Large intestine (tissue), 3 donors: Measurements from ENCODE around the gene PLGRKT. TPM values are rescaled to one million over a fixed set of nuclear protein-coding genes. Genes with fewer than 3 reads are reported as not detected.
"Not testable (repeated sequence)": the region's sequence is repeated elsewhere in the genome, so short reads cannot be mapped to it uniquely, and the experiment has no call there.

Experiments used
- DNase-seq, 2 donors: peaks; one replicate each; pipeline versions ENCODE4 v3.0.0 to v3.0.0-alpha.2; 2013
- H3K27ac ChIP-seq: one replicate; pipeline ENCODE4 v1.5.1; 2013; ENCODE audit warnings: low read length
- H3K27me3 ChIP-seq: 2 replicates; pipeline ENCODE4 v1.6.1; 2013; ENCODE audit warnings: low read length; ENCODE audit not compliant: control insufficient read depth, insufficient read depth
- H3K36me3 ChIP-seq: 2 replicates; pipeline ENCODE4 v1.6.1; 2013; ENCODE audit warnings: low read length; ENCODE audit not compliant: control insufficient read depth, insufficient read depth
- H3K4me1 ChIP-seq: one replicate; pipeline ENCODE4 v1.6.1; 2013; ENCODE audit warnings: low read length; ENCODE audit not compliant: control insufficient read depth, insufficient read depth
- H3K4me3 ChIP-seq: one replicate; pipeline ENCODE4 v1.5.1; 2013; ENCODE audit warnings: low read length
- H3K9me3 ChIP-seq: one replicate; pipeline ENCODE4 v1.6.1; 2013; ENCODE audit warnings: mild to moderate bottlenecking, low read depth, low read length, moderate library complexity; ENCODE audit not compliant: control insufficient read depth
- WGBS: methylation state at CpG from one replicate; pipeline ENCODE4 v1.1.5; 2013; ENCODE audit warnings: low lambda C conversion rate; ENCODE audit not compliant: insufficient coverage; 5-methylcytosine and 5-hydroxymethylcytosine counted together
- polyA plus RNA-seq: library from polyadenylated mRNA; unstranded; fragments of 120-200 nt; gene quantifications from one replicate; pipeline ENCODE4 v1.2.1, GENCODE V29; 2013

Gene PLGRKT
- polyA plus RNA-seq, 1 donor, result 30.8 TPM

- H3K36me3 ChIP-seq, result no peaks in the 10 kb centered on the region
- no peaks in the 10 kb centered on the region for H3K9me3 ChIP-seq
- H3K4me1 ChIP-seq, result peaks cover under 1% of the 10 kb centered on the region
- DNase-seq, result no peak
- H3K27ac ChIP-seq, result no peak overlapping the region
- no peak overlapping the region for H3K4me3 ChIP-seq
- H3K27me3 ChIP-seq, result peaks cover 2% of the 10 kb centered on the region
These were observed 8.2 kb upstream of the PLGRKT start for GRCh38 chr9:5445886-5446285.

GRCh38 chr9:5445096-5445495, 7.4 kb upstream of the PLGRKT start:
- H3K36me3 ChIP-seq, H3K27me3 ChIP-seq, H3K27ac ChIP-seq, H3K9me3 ChIP-seq, H3K4me1 ChIP-seq, H3K4me3 ChIP-seq, DNase-seq: not testable (repeated sequence)
- no CpG with 5 or more reads among the region's 4 CpGs for WGBS

GRCh38 chr9:5443850-5444249, 6.1 kb upstream of the PLGRKT start:
- Histone ChIP-seq H3K36me3 (no peaks in the 10 kb centered on the region), H3K4me1 (no peaks in the 10 kb centered on the region), H3K27me3 (peaks cover 2% of the 10 kb centered on the region), H3K9me3 (no peaks in the 10 kb centered on the region), H3K4me3 (no peak overlapping the region), H3K27ac (no peak overlapping the region)
- no peak for DNase-seq
- WGBS, result 85% methylated on average over 2 of the region's 2 CpGs

GRCh38 chr9:5442400-5443011, 4.8 kb upstream of the PLGRKT start:
- no CpG with 5 or more reads among the region's 2 CpGs for whole genome bisulfite sequencing
- Histone ChIP-seq H3K4me3 (no peak overlapping the region), H3K27me3 (peaks cover 2% of the 10 kb centered on the region), H3K36me3 (no peaks in the 10 kb centered on the region), H3K27ac (no peak overlapping the region), H3K4me1 (peaks cover 4% of the 10 kb centered on the region), H3K9me3 (no peaks in the 10 kb centered on the region)
- DNase-seq, result peak; percentile 23 to 38

- no peak overlapping the region for H3K4me3 ChIP-seq
- H3K27ac ChIP-seq, result no peak overlapping the region
- H3K9me3 ChIP-seq, result no peaks in the 10 kb centered on the region
- 95% methylated on average over 2 of the region's 2 CpGs for WGBS
- peaks cover 2% of the 10 kb centered on the region for H3K27me3 ChIP-seq
- H3K36me3 ChIP-seq, result no peaks in the 10 kb centered on the region
- no peak for DNase-seq
- peaks cover 8% of the 10 kb centered on the region for H3K4me1 ChIP-seq
These were observed 3.3 kb upstream of the PLGRKT start for GRCh38 chr9:5441043-5441442.

- H3K27me3 ChIP-seq, result peaks cover 2% of the 10 kb centered on the region
- DNase-seq, result no peak
- no peaks in the 10 kb centered on the region for H3K36me3 ChIP-seq
- H3K4me1 ChIP-seq, result peaks cover 8% of the 10 kb centered on the region
- H3K9me3 ChIP-seq, result no peaks in the 10 kb centered on the region
- no peak overlapping the region for H3K27ac ChIP-seq
- no CpG with 5 or more reads among the region's 3 CpGs for WGBS
- H3K4me3 ChIP-seq, result no peak overlapping the region
These were observed 2.7 kb upstream of the PLGRKT start for GRCh38 chr9:5440426-5440825.

GRCh38 chr9:5438301-5439162, 807 bp upstream of the PLGRKT start:
- WGBS, result 90% methylated on average over 2 of the region's 21 CpGs

GRCh38 chr9:5436441-5436840, 1.3 kb downstream of the PLGRKT start:
- Histone ChIP-seq H3K27me3 (peaks cover 2% of the 10 kb centered on the region), H3K27ac (peak overlapping the region; percentile 96), H3K9me3 (peaks cover 24% of the 10 kb centered on the region), H3K4me1 (peaks cover 8% of the 10 kb centered on the region), H3K36me3 (no peaks in the 10 kb centered on the region), H3K4me3 (peak overlapping the region; percentile 79)
- DNase-seq, result peak; percentile 14 to 52
- WGBS, result 60% methylated on average over 1 of the region's 2 CpGs

More at GRCh38 chr9:5438301-5439162, 807 bp upstream of the PLGRKT start:
- peaks cover 8% of the 10 kb centered on the region for H3K4me1 ChIP-seq
- peak overlapping the region; percentile 79 for H3K4me3 ChIP-seq
- peak overlapping the region; percentile 96 for H3K27ac ChIP-seq
- H3K9me3 ChIP-seq, result peaks cover 11% of the 10 kb centered on the region
- peaks cover 2% of the 10 kb centered on the region for H3K27me3 ChIP-seq
- peak in 1 of 2 donors; percentile 15 for DNase-seq
- H3K36me3 ChIP-seq, result no peaks in the 10 kb centered on the region

GRCh38 chr9:5435912-5436311, 1.8 kb downstream of the PLGRKT start:
- Histone ChIP-seq H3K36me3 (peaks cover 2% of the 10 kb centered on the region), H3K27me3 (peaks cover under 1% of the 10 kb centered on the region), H3K9me3 (peaks cover 24% of the 10 kb centered on the region), H3K4me1 (peaks cover 8% of the 10 kb centered on the region), H3K4me3 (no peak overlapping the region), H3K27ac (no peak overlapping the region)
- WGBS, result 100% methylated on average over 2 of the region's 3 CpGs
- DNase-seq, result no peak

- WGBS, result no CpG with 5 or more reads among the region's 65 CpGs
- not testable (repeated sequence) for H3K36me3 ChIP-seq, DNase-seq, H3K4me3 ChIP-seq, H3K27ac ChIP-seq, H3K4me1 ChIP-seq, H3K27me3 ChIP-seq
- H3K9me3 ChIP-seq, result peaks cover 24% of the 10 kb centered on the region
These were observed 3.6 kb downstream of the PLGRKT start for GRCh38 chr9:5433841-5434810.
